Neural cell (in vitro differentiated cells): Measurements from ENCODE around the gene GFPT2. TPM values are rescaled to one million over a fixed set of nuclear protein-coding genes. Genes with fewer than 3 reads are reported as not detected.

Experiments used
- H2AFZ ChIP-seq: fragments of 200-600, 300-800 bp; sonication (generic), shearing (Covaris generic); 2 replicates; pipeline ENCODE4 v1.6.0; 2014; ENCODE audit warnings: low read depth, mild to moderate bottlenecking, antibody characterized with exemption, low read length, moderate library complexity
- H3F3A ChIP-seq: fragments of 200-600 bp; shearing (Covaris generic); 2 replicates; pipeline ENCODE4 v1.6.1; 2016; ENCODE audit warnings: mild to moderate bottlenecking, moderate library complexity, mixed read lengths, antibody characterized with exemption, low read length; ENCODE audit not compliant: insufficient read depth, poor library complexity, severe bottlenecking
- H3K27ac ChIP-seq: fragments of 200-600, 300-800 bp; sonication (generic), shearing (Covaris generic); 2 replicates; pipeline ENCODE4 v1.5.1; 2014; ENCODE audit warnings: mild to moderate bottlenecking, low read length, moderate library complexity
- H3K27me3 ChIP-seq: fragments of 300-800, 200-600 bp; sonication (generic), shearing (Covaris generic); 2 replicates; pipeline ENCODE4 v1.6.0; 2014; ENCODE audit warnings: mild to moderate bottlenecking, low read depth, low read length, moderate library complexity; ENCODE audit not compliant: insufficient read depth
- H3K36me3 ChIP-seq: fragments of 300-800, 200-600 bp; sonication (generic), shearing (Covaris generic); 2 replicates; pipeline ENCODE4 v1.5.1; 2014; ENCODE audit warnings: mild to moderate bottlenecking, antibody characterized with exemption, low read length, moderate library complexity; ENCODE audit not compliant: insufficient read depth
- H3K4me2 ChIP-seq: fragments of 300-800, 200-600 bp; sonication (generic), shearing (Covaris generic); 2 replicates; pipeline ENCODE4 v1.6.0; 2014; ENCODE audit warnings: mild to moderate bottlenecking, low read length
- H3K4me3 ChIP-seq: fragments of 300-800, 200-600 bp; sonication (generic), shearing (Covaris generic); 2 replicates; pipeline ENCODE4 v1.5.1; 2014; ENCODE audit warnings: mild to moderate bottlenecking, low read length, moderate library complexity
- H3K79me2 ChIP-seq: fragments of 200-600 bp; shearing (Covaris generic); replicated peaks from 2 replicates; pipeline ENCODE4 v1.6.0; 2014; ENCODE audit warnings: mild to moderate bottlenecking, low read length, moderate library complexity; ENCODE audit not compliant: insufficient read depth
- H3K9ac ChIP-seq: fragments of 300-800, 200-600 bp; sonication (generic), shearing (Covaris generic); 2 replicates; pipeline ENCODE4 v1.6.1; 2016; ENCODE audit warnings: mild to moderate bottlenecking, low read length, mixed read lengths
- H3K9me2 ChIP-seq: fragments of 200-600 bp; shearing (Covaris generic); 2 replicates; pipeline ENCODE4 v1.6.1; 2016; ENCODE audit warnings: mild to moderate bottlenecking, low read length, mixed read lengths; ENCODE audit not compliant: insufficient read depth
- H3K9me3 ChIP-seq: fragments of 200-600, 300-800 bp; sonication (generic), shearing (Covaris generic); 2 replicates; pipeline ENCODE4 v1.6.1; 2016; ENCODE audit warnings: mild to moderate bottlenecking, mixed run types, low read length, moderate library complexity, mixed read lengths
- H4K20me1 ChIP-seq: fragments of 200-600 bp; shearing (Covaris generic); 2 replicates; pipeline ENCODE4 v1.6.1; 2016; ENCODE audit warnings: mild to moderate bottlenecking, mixed run types; ENCODE audit not compliant: insufficient read depth
- CTCF ChIP-seq: fragments of 450-650 bp; IDR thresholded peaks from 2 replicates; pipeline ENCODE4 v1.5.1; 2014; ENCODE audit warnings: antibody characterized with exemption, mild to moderate bottlenecking, moderate library complexity; ENCODE audit not compliant: poor library complexity, severe bottlenecking
- EP300 ChIP-seq: fragments of 450-650 bp; conservative IDR thresholded peaks from 2 replicates; pipeline ENCODE4 v1.6.1; 2014; ENCODE audit warnings: antibody characterized with exemption, mild to moderate bottlenecking, moderate library complexity; ENCODE audit not compliant: poor library complexity, severe bottlenecking
- EZH2 ChIP-seq: fragments of 200-600, 300-800 bp; shearing (Covaris generic), sonication (generic); IDR thresholded peaks from 2 replicates; pipeline ENCODE4 v1.6.1; 2014; ENCODE audit warnings: antibody characterized with exemption, low read length, borderline replicate concordance, mild to moderate bottlenecking; ENCODE audit not compliant: insufficient read depth, poor library complexity, severe bottlenecking
- MXI1 ChIP-seq: fragments of 450-650 bp; conservative IDR thresholded peaks from 2 replicates; pipeline ENCODE4 v1.6.1; 2014; ENCODE audit warnings: antibody characterized with exemption, mild to moderate bottlenecking; ENCODE audit not compliant: poor library complexity, severe bottlenecking
- POLR2AphosphoS5 ChIP-seq: IDR thresholded peaks from 2 replicates; pipeline ENCODE4 v1.6.1; 2012
- RAD21 ChIP-seq: fragments of 450-650 bp; conservative IDR thresholded peaks from 2 replicates; pipeline ENCODE4 v1.6.1; 2014; ENCODE audit warnings: antibody characterized with exemption, mild to moderate bottlenecking, moderate library complexity
- SMC3 ChIP-seq: fragments of 450-650 bp; conservative IDR thresholded peaks from 2 replicates; pipeline ENCODE4 v1.6.1; 2014; ENCODE audit warnings: antibody characterized with exemption, mild to moderate bottlenecking, moderate library complexity; ENCODE audit not compliant: poor library complexity
- TAF1 ChIP-seq: IDR thresholded peaks from 2 replicates; pipeline ENCODE4 v1.6.1; 2012; ENCODE audit warnings: low read depth
- polyA plus RNA-seq: library from polyadenylated mRNA; depleted of rRNA; stranded (reverse); fragments of >200 nt; gene quantifications from 2 replicates; pipeline ENCODE4 v1.2.3, GENCODE V29; 2014
- TF ChIP-seq, protein P1 (sequence below): IDR thresholded peaks from 2 replicates; pipeline ENCODE4 v1.6.1; 2012; ENCODE audit warnings: borderline replicate concordance

The GFPT2 gene
- polyA plus RNA-seq, 1 donor from 2014 or later = 9.2 TPM

DNA sequence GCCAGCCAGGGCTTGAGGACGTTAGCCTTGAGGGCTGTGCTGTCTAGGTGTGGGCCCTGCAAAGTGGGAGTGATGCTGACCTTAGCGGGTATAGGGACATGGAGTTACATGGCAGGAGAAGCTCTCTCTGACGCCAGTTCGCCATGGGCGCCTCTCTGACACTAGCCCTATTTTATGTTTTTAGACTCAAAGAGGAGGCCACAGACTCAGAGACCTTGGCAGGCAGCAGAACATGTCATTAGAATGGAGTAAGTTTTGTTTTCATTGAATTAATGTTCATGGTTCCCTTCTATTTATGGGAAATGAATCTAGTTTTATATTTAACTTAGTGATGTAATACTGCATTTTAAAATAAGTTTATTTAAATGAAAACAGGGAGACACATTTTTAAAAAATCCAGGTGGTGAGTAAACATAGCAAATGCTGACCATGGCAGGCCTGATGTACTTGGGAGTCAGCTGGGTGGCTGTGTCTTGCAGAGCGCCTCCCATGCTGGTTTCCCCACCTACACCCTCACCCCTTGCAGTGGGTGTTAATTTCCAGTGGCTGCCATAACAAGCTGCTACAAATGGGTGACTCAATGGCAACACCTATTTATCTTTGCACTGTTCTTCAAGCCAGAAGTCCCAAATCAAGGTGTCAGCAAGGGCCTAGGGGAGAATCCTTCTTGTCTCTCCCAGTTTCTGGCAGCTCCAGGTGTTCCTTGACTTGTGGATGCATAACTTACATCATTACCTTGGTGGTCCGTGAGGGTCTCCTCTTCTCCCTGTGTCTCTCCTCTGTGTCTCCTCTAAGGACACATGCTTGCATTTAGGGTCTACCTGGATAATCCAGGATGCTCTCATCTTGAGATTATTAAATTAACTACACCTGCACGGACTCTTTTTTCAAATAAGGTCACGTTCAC, 25.6 kb upstream of the GFPT2 start:
- no peaks in the 10 kb centered on the region for H3K79me2 ChIP-seq
- no peaks in the 10 kb centered on the region for H3K36me3 ChIP-seq
- H2AFZ ChIP-seq = no peak overlapping the region
- H3K9ac ChIP-seq = no peak overlapping the region
- H3K9me2 ChIP-seq = no peaks in the 10 kb centered on the region
- TF ChIP-seq, protein P1, sequence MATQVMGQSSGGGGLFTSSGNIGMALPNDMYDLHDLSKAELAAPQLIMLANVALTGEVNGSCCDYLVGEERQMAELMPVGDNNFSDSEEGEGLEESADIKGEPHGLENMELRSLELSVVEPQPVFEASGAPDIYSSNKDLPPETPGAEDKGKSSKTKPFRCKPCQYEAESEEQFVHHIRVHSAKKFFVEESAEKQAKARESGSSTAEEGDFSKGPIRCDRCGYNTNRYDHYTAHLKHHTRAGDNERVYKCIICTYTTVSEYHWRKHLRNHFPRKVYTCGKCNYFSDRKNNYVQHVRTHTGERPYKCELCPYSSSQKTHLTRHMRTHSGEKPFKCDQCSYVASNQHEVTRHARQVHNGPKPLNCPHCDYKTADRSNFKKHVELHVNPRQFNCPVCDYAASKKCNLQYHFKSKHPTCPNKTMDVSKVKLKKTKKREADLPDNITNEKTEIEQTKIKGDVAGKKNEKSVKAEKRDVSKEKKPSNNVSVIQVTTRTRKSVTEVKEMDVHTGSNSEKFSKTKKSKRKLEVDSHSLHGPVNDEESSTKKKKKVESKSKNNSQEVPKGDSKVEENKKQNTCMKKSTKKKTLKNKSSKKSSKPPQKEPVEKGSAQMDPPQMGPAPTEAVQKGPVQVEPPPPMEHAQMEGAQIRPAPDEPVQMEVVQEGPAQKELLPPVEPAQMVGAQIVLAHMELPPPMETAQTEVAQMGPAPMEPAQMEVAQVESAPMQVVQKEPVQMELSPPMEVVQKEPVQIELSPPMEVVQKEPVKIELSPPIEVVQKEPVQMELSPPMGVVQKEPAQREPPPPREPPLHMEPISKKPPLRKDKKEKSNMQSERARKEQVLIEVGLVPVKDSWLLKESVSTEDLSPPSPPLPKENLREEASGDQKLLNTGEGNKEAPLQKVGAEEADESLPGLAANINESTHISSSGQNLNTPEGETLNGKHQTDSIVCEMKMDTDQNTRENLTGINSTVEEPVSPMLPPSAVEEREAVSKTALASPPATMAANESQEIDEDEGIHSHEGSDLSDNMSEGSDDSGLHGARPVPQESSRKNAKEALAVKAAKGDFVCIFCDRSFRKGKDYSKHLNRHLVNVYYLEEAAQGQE = no peak
- H3K27me3 ChIP-seq = no peaks in the 10 kb centered on the region
- no peaks in the 10 kb centered on the region for H4K20me1 ChIP-seq
- no peak overlapping the region for H3K4me3 ChIP-seq
- H3K9me3 ChIP-seq = no peaks in the 10 kb centered on the region
- H3F3A ChIP-seq = no peaks in the 10 kb centered on the region
- H3K27ac ChIP-seq = no peak overlapping the region
- no peak overlapping the region for H3K4me2 ChIP-seq

- Histone ChIP-seq H2AFZ (no peak overlapping the region), H3F3A (no peaks in the 10 kb centered on the region), H3K27ac (no peak overlapping the region)
These were observed 24.5 kb upstream of the GFPT2 start for GRCh38 chr5:180377556-180378197.

More at GRCh38 chr5:180377556-180378197, 24.5 kb upstream of the GFPT2 start:
- no peaks in the 10 kb centered on the region for H4K20me1 ChIP-seq
- no peaks in the 10 kb centered on the region for H3K79me2 ChIP-seq
- TF ChIP-seq MXI1 (no peak), RAD21 (no peak), EZH2 (no peak), EP300 (no peak), CTCF (no peak), TAF1 (no peak), POLR2AphosphoS5 (no peak), SMC3 (no peak)
- TF ChIP-seq, protein P1 = no peak
- H3K9ac ChIP-seq = no peak overlapping the region
- no peaks in the 10 kb centered on the region for H3K9me3 ChIP-seq
- no peak overlapping the region for H3K4me3 ChIP-seq
- no peaks in the 10 kb centered on the region for H3K27me3 ChIP-seq
- no peaks in the 10 kb centered on the region for H3K36me3 ChIP-seq
- H3K4me2 ChIP-seq = no peak overlapping the region
- H3K9me2 ChIP-seq = no peaks in the 10 kb centered on the region
